ENCODE measurements around the gene SH3GL1.

DNA sequence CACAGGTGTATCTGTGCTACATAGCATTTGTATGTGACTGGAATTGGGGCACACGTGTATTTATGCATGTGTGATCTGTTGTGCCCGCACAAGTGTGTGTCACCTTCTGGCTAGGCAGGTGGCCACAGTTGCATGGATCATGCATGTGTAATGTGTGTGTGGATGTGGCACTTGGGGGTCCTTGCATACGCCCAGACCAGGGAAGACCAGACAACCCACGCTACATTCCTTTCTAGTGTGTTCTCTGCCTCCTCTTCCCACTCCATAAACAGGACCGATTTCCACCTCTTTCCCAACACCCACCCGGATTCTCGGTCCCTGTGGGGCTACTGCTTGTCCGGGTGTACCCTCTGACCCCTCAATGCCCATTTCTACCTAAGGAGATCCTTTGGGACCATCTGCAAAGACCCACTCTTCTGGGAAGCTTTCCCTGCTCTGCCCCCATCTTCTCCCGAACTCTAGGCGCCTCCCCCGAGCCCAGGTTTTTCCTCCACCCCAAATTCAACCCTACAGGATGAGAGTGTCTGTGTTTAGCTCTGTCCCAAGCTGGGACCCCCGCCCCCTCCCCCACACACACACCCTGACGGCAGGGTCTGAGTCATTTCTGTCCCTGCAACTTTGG lies 74.0 kb downstream of the SH3GL1 start:
- TF ChIP-seq, protein P1, sequence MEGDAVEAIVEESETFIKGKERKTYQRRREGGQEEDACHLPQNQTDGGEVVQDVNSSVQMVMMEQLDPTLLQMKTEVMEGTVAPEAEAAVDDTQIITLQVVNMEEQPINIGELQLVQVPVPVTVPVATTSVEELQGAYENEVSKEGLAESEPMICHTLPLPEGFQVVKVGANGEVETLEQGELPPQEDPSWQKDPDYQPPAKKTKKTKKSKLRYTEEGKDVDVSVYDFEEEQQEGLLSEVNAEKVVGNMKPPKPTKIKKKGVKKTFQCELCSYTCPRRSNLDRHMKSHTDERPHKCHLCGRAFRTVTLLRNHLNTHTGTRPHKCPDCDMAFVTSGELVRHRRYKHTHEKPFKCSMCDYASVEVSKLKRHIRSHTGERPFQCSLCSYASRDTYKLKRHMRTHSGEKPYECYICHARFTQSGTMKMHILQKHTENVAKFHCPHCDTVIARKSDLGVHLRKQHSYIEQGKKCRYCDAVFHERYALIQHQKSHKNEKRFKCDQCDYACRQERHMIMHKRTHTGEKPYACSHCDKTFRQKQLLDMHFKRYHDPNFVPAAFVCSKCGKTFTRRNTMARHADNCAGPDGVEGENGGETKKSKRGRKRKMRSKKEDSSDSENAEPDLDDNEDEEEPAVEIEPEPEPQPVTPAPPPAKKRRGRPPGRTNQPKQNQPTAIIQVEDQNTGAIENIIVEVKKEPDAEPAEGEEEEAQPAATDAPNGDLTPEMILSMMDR (IDR thresholded peaks at IDR 0.05; ENCODE audit: poor library complexity), result no peak
- TF ChIP-seq EZH2 (IDR thresholded peaks at IDR 0.05; ENCODE audit: borderline replicate concordance), result no peak

All from hepatocyte (in vitro differentiated cells).